GM06990 (cell line): ENCODE results near the gene F13A1.

Experiments used
- DNase-seq: peaks from one replicate; pipeline ENCODE4 v3.0.0-alpha.2; 2011; ENCODE audit not compliant: insufficient read length; ENCODE audit errors: extremely low read depth
- H3K27me3 ChIP-seq: replicated peaks from 2 replicates; pipeline ENCODE4 v1.6.0; 2011; ENCODE audit warnings: low read length; ENCODE audit not compliant: control insufficient read depth, insufficient read depth
- H3K36me3 ChIP-seq: 2 replicates; pipeline ENCODE4 v1.5.1; 2011; ENCODE audit warnings: low read length; ENCODE audit not compliant: control insufficient read depth, insufficient read depth
- H3K4me3 ChIP-seq: replicated peaks from 2 replicates; pipeline ENCODE4 v1.5.1; 2011; ENCODE audit warnings: low read depth, mild to moderate bottlenecking, control low read depth, low read length
- TF ChIP-seq, protein P1 (sequence below): IDR thresholded peaks from 2 replicates; pipeline ENCODE4 v1.5.1; 2011; ENCODE audit warnings: low read length, control low read depth, mild to moderate bottlenecking, inconsistent platforms; ENCODE audit not compliant: insufficient read depth, poor library complexity, severe bottlenecking

The F13A1 gene

DNA sequence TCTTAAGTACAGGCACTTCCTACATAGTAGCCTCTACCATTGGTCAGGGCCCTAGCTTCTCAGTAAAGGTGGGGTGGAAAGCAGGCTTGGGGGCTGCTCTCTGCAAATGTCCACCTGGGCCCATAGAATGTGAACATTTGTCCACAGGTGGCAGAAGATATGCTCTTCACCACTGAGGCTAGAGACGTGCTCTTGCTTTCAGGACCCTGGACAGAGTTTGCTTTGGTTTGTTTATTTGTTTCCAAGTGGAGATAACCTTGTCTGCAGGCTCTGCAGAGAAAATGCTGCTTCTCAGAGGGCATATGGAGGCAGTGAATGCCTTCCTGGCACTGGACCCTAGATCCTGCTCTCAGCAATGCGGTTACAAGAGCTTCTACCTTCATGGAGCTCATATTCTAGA lies 129.0 kb downstream of the F13A1 start:
- no peak overlapping the region for H3K4me3 ChIP-seq
- H3K27me3 ChIP-seq, result no peaks in the 10 kb centered on the region
- H3K36me3 ChIP-seq, result no peaks in the 10 kb centered on the region
- no peak for DNase-seq
- TF ChIP-seq, protein P1, sequence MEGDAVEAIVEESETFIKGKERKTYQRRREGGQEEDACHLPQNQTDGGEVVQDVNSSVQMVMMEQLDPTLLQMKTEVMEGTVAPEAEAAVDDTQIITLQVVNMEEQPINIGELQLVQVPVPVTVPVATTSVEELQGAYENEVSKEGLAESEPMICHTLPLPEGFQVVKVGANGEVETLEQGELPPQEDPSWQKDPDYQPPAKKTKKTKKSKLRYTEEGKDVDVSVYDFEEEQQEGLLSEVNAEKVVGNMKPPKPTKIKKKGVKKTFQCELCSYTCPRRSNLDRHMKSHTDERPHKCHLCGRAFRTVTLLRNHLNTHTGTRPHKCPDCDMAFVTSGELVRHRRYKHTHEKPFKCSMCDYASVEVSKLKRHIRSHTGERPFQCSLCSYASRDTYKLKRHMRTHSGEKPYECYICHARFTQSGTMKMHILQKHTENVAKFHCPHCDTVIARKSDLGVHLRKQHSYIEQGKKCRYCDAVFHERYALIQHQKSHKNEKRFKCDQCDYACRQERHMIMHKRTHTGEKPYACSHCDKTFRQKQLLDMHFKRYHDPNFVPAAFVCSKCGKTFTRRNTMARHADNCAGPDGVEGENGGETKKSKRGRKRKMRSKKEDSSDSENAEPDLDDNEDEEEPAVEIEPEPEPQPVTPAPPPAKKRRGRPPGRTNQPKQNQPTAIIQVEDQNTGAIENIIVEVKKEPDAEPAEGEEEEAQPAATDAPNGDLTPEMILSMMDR, result no peak

DNA sequence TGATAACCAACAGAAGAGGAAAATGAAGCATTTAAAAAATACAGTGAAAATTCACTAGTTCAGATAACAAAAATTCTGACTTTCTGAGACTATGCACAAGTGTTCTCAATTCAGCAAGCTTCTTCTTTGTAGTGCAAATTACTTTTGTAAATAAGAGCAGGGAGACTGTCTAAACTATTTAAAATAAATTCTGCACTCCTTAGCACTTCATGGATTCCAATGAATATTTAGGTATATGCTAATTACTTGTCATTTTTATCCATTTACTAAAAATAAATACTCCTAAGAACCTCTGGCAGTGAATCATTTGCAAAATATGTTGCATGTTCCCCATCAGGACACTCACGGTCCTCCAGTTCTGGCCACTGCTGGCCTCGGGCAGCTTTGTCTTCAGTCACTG lies 139.8 kb downstream of the F13A1 start:
- no peak for DNase-seq
- TF ChIP-seq, protein P1, result no peak
- no peaks in the 10 kb centered on the region for H3K36me3 ChIP-seq

DNA sequence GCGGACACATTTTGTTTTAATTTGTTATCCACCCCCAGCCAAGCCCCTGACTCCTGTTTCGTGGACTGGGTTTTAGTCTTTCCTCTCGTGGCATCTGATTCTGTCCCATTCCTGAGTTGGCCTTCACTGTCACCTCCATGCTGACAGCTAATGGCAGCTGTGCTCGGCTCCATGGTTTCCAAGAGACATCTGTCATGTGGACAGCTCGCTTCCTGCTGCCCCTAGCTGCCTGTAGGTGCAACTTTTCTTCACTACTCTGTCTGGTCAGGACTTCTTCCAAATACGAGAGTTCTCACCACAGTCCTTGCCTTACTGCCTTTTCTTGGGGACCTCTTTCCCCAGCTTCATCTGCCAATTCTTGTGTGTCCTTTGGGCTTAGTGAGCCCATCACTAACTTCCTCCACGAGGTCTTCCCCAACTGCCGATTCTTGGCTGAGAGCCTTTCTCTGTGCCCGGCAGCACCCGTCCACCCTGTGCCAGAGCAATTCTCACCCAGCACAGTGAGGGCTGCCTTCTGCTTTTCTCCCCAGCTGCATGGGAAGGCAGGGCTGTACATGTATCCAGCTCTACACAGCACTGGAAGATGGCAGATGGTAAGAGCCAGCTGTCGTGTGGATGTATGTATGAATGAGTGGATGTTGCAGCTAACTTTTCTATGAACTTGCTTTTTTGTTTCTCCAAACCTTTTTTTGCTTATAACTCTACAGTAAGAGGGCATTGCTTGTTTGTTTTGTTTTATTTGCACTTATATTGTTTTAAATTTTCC lies 140.4 kb downstream of the F13A1 start:
- Histone ChIP-seq H3K4me3 (no peak overlapping the region), H3K36me3 (no peaks in the 10 kb centered on the region), H3K27me3 (peaks cover 1% of the 10 kb centered on the region)
- DNase-seq, result no peak
- TF ChIP-seq, protein P1, result no peak

More for the DNA sequence above, 139.8 kb downstream of the F13A1 start:
- Histone ChIP-seq H3K27me3 (peaks cover 1% of the 10 kb centered on the region), H3K4me3 (no peak overlapping the region)

DNA sequence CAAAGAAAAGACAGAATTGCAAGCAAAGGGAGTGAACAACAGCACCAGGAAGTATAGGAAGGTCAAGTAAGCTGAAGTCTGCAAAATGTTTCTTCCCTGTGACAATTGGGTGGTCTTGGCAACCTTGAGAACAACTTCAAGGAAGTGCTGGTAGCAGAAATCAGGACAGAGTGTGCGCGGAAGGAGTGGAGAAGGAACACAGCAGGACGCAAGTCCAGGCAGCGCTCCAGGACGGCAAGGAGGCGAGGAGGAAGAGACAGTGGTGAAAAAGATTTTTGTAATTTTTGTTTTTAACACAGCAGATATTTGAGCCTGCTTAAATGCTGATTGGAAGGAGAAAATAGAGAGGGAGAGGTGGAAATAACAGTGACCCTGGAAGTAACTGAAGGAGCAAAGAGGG lies 141.7 kb downstream of the F13A1 start:
- TF ChIP-seq, protein P1, result no peak
- no peak overlapping the region for H3K4me3 ChIP-seq
- no peaks in the 10 kb centered on the region for H3K36me3 ChIP-seq
- peaks cover 1% of the 10 kb centered on the region for H3K27me3 ChIP-seq
- no peak for DNase-seq

DNA sequence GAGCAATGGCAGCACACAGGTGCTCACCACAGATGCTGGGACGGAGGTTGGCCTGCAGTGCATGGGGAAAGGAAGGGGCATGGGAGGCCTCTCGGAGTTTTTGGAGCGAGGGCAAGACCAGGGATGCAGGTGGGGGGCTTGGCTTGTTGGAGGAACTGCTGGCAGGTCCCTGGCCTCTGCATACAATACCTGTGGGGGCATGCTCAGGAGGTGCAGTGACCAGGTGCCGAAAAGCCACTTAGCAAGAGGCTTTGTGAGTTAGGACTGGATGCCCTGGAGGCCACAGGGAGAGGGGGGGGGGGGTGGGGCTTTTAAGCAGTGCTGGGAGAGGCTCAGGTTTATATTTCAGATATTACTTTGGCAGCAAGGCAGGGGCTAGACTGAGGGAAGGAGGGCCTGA lies 142.7 kb downstream of the F13A1 start:
- no peaks in the 10 kb centered on the region for H3K36me3 ChIP-seq
- H3K4me3 ChIP-seq, result no peak overlapping the region
- no peak for DNase-seq
- peaks cover 1% of the 10 kb centered on the region for H3K27me3 ChIP-seq
- TF ChIP-seq, protein P1, result no peak
